GM12874 (cell line): Measurements from ENCODE around the gene MAGI2.

Experiments used
- CTCF ChIP-seq: IDR thresholded peaks from 2 replicates; pipeline ENCODE4 v1.5.1; 2011; ENCODE audit warnings: low read depth, mild to moderate bottlenecking, control low read depth, low read length, moderate library complexity; ENCODE audit not compliant: insufficient read depth

Gene MAGI2

GRCh38 chr7:79341902-79342301 lies 111.6 kb downstream of the MAGI2 start:
- no peak for TF ChIP-seq CTCF

GRCh38 chr7:79340212-79340611 lies 113.3 kb downstream of the MAGI2 start:
- TF ChIP-seq CTCF: no peak

GRCh38 chr7:79339208-79339925 lies 114.1 kb downstream of the MAGI2 start:
- no peak for TF ChIP-seq CTCF

- no peak for TF ChIP-seq CTCF
Observed at GRCh38 chr7:79337717-79338116, 115.8 kb downstream of the MAGI2 start.

- TF ChIP-seq CTCF: no peak
Observed at GRCh38 chr7:79334841-79335240, 118.6 kb downstream of the MAGI2 start.

GRCh38 chr7:79334334-79334733 lies 119.1 kb downstream of the MAGI2 start:
- no peak for TF ChIP-seq CTCF

- TF ChIP-seq CTCF: no peak
Observed at GRCh38 chr7:79332091-79332490, 121.4 kb downstream of the MAGI2 start.
